ENCODE data around the gene SORCS2. TPM values are rescaled to one million over a fixed set of nuclear protein-coding genes. Genes with fewer than 3 reads are reported as not detected.
A peak's percentile ranks its signal among the peaks of the same experiment; 100 is the strongest.

Gene SORCS2
- total and polyA plus RNA-seq, 2 of the 13 experiments (the other 11 are each of a cell fraction or from before 2014, with no cell fraction given): 0.82 to 1.0 TPM

- TF ChIP-seq ZNF124 (CRISPR knock-in tag; IDR thresholded peaks at IDR 0.05) (no peak), ZNF614 (CRISPR knock-in tag; IDR thresholded peaks at IDR 0.05; ENCODE audit: borderline replicate concordance) (no peak), ZNF724P (CRISPR knock-in tag; IDR thresholded peaks at IDR 0.05; ENCODE audit: borderline replicate concordance) (no peak), ZNF788 (CRISPR knock-in tag; IDR thresholded peaks at IDR 0.05; ENCODE audit: borderline replicate concordance) (peak; percentile 32; the same call in 1 of the 2 replicates), ZNF550 (CRISPR knock-in tag; IDR thresholded peaks at IDR 0.05; ENCODE audit: borderline replicate concordance) (no peak), CEBPG (CRISPR knock-in tag; IDR thresholded peaks at IDR 0.05) (peak; percentile 90), ZNF446 (CRISPR knock-in tag; IDR thresholded peaks at IDR 0.05) (no peak), ZNF598 (CRISPR knock-in tag; IDR thresholded peaks at IDR 0.05; ENCODE audit: borderline replicate concordance) (no peak), ZSCAN5A (CRISPR knock-in tag; IDR thresholded peaks at IDR 0.05; ENCODE audit: borderline replicate concordance) (no peak), NAIF1 (CRISPR knock-in tag; IDR thresholded peaks at IDR 0.05; ENCODE audit: borderline replicate concordance) (no peak), ZNF556 (CRISPR knock-in tag; IDR thresholded peaks at IDR 0.05; ENCODE audit: borderline replicate concordance) (no peak), BCLAF1 (IDR thresholded peaks at IDR 0.05) (no peak), TEAD2 (CRISPR knock-in tag; IDR thresholded peaks at IDR 0.05) (no peak), NR2F2 (IDR thresholded peaks at IDR 0.05; ENCODE audit: borderline replicate concordance, low read depth) (peak; percentile 58; the same call in 1 of the 2 replicates), UBTF (CRISPR knock-in tag; IDR thresholded peaks at IDR 0.05) (peak; percentile 39; the same call in 1 of the 2 replicates), ZNF362 (CRISPR knock-in tag; IDR thresholded peaks at IDR 0.05; ENCODE audit: borderline replicate concordance) (no peak), ZNF546 (CRISPR knock-in tag; conservative IDR thresholded peaks at IDR 0.05) (no peak), RORA (CRISPR knock-in tag; IDR thresholded peaks at IDR 0.05) (no peak), SNAI1 (CRISPR knock-in tag; IDR thresholded peaks at IDR 0.05; ENCODE audit: borderline replicate concordance) (no peak), GLMP (CRISPR knock-in tag; IDR thresholded peaks at IDR 0.05; ENCODE audit: borderline replicate concordance) (no peak)
Observed at GRCh38 chr4:7638984-7639789, 446.8 kb downstream of the SORCS2 start (continued).
